Measurements from ENCODE around the gene RTL10.

The RTL10 gene

DNA sequence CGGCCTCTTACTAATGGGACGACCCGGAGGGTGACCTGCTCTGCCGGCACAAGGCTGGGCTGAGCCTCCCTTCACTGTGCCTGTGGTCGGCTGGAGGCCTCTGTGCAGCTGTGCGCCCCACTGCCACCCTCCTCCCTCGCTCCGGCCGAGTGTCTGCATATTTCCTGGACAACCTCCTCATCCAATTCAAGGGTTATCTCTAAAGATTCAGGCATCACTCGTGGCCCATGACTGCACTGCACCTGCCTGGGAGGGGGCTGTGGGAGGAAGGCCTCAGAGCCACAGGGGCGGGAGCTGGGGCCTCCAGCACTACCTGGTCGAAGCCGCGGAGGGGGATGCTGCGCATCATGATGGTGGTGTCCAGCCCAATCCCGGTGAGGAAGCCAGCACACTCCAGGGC, 43.1 kb upstream of the RTL10 start:
- TF ChIP-seq YY1 (IDR thresholded peaks at IDR 0.05; ENCODE audit: low read depth) (no peak), TAF1 (IDR thresholded peaks at IDR 0.05; ENCODE audit: low read depth) (no peak), CEBPB (IDR thresholded peaks at IDR 0.05) (no peak), EP300 (IDR thresholded peaks at IDR 0.05; ENCODE audit: borderline replicate concordance) (no peak), TEAD4 (IDR thresholded peaks at IDR 0.05) (no peak), TCF12 (IDR thresholded peaks at IDR 0.05; ENCODE audit: low read depth) (no peak), FOXM1 (IDR thresholded peaks at IDR 0.05; ENCODE audit: borderline replicate concordance, low read depth) (no peak), CREB1 (IDR thresholded peaks at IDR 0.05; ENCODE audit: low read depth) (no peak), EGR1 (IDR thresholded peaks at IDR 0.05) (no peak), USF1 (IDR thresholded peaks at IDR 0.05) (no peak), NFIC (IDR thresholded peaks at IDR 0.05) (no peak), RAD21 (IDR thresholded peaks at IDR 0.05; ENCODE audit: low read depth) (no peak)
- TF ChIP-seq, protein P1, sequence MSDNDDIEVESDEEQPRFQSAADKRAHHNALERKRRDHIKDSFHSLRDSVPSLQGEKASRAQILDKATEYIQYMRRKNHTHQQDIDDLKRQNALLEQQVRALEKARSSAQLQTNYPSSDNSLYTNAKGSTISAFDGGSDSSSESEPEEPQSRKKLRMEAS (IDR thresholded peaks at IDR 0.05) = no peak
- TF ChIP-seq, protein P2, sequence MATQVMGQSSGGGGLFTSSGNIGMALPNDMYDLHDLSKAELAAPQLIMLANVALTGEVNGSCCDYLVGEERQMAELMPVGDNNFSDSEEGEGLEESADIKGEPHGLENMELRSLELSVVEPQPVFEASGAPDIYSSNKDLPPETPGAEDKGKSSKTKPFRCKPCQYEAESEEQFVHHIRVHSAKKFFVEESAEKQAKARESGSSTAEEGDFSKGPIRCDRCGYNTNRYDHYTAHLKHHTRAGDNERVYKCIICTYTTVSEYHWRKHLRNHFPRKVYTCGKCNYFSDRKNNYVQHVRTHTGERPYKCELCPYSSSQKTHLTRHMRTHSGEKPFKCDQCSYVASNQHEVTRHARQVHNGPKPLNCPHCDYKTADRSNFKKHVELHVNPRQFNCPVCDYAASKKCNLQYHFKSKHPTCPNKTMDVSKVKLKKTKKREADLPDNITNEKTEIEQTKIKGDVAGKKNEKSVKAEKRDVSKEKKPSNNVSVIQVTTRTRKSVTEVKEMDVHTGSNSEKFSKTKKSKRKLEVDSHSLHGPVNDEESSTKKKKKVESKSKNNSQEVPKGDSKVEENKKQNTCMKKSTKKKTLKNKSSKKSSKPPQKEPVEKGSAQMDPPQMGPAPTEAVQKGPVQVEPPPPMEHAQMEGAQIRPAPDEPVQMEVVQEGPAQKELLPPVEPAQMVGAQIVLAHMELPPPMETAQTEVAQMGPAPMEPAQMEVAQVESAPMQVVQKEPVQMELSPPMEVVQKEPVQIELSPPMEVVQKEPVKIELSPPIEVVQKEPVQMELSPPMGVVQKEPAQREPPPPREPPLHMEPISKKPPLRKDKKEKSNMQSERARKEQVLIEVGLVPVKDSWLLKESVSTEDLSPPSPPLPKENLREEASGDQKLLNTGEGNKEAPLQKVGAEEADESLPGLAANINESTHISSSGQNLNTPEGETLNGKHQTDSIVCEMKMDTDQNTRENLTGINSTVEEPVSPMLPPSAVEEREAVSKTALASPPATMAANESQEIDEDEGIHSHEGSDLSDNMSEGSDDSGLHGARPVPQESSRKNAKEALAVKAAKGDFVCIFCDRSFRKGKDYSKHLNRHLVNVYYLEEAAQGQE (IDR thresholded peaks at IDR 0.05; ENCODE audit: low read depth) = no peak

DNA sequence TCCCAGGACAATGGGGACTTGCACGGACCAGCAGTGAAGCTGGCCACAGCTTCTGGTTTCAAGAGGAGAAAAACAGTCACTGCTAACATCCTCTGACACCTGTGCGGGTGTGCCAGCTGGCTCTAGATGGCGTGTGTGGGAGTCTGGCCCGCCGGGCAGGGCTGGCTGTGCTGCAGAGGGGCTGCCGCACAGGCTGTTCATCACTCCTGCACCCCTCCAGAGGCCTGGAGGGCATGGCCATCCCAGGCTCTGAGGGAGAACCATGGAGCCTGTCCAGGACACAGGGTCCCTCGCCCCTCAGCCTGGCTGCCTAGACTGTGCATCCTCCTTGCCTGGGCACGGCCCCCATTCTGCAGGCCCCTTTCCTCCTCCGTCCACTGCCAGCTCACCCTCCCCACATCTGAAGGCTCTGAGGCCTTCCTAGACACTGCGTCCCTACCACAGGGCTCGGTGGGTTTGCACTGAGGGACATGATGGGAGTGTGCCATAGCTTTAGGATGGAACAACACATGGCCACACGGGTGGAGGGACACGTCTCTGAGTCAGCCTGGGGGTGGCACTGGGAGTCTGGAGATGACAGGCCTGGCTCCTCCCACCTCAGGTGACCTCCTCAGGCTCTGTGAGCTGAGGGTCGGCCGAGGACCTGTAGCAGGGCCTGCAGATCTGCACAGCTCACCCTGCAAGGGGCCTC, 42.1 kb upstream of the RTL10 start:
- TF ChIP-seq, protein P2 (IDR thresholded peaks at IDR 0.05; ENCODE audit: low read depth) = no peak
- TF ChIP-seq USF1 (IDR thresholded peaks at IDR 0.05) (no peak), TCF12 (IDR thresholded peaks at IDR 0.05; ENCODE audit: low read depth) (no peak), ZBTB7A (IDR thresholded peaks at IDR 0.05; ENCODE audit: low read depth) (no peak), TEAD4 (IDR thresholded peaks at IDR 0.05) (no peak), TAF1 (IDR thresholded peaks at IDR 0.05; ENCODE audit: low read depth) (no peak), YY1 (IDR thresholded peaks at IDR 0.05; ENCODE audit: low read depth) (no peak), EP300 (IDR thresholded peaks at IDR 0.05; ENCODE audit: borderline replicate concordance) (no peak), FOXM1 (IDR thresholded peaks at IDR 0.05; ENCODE audit: borderline replicate concordance, low read depth) (no peak), EGR1 (IDR thresholded peaks at IDR 0.05) (no peak), CREB1 (IDR thresholded peaks at IDR 0.05; ENCODE audit: low read depth) (no peak), CEBPB (IDR thresholded peaks at IDR 0.05) (no peak), NFIC (IDR thresholded peaks at IDR 0.05) (no peak), RAD21 (IDR thresholded peaks at IDR 0.05; ENCODE audit: low read depth) (no peak)
- TF ChIP-seq, protein P1 (IDR thresholded peaks at IDR 0.05) = no peak

DNA sequence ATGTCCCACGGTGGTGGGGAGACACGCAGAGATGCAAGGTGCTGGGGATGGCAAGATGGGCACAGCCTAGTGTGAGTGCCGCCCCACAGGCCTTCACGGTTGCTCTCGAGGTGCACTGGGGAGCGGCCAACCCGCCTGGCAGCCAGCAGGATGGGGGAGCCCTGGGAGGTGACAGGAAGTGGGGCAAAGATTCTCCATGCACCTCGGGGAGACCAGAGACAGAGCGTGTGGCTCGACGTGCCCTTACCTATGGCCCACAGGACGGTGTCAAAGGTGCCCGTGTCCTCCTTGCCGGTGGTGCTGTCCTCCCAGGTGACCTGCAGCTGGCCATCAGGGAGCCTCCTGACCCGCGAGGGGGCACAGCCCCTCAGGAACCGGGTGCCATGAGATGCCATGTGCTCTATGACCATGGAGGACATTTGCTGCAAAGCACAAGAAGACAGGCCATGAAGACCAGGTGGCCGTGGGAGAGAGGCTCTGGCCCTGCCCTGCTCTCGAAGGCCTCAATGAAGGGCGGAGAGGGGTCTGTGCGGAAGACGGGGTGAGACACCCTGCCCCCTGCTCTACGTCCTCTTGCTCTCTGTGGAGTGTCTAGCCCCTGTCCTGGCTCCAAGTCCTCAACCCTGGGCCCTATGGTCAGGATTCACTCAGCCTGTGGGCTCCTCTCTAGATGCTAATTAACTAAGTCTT, 40.6 kb upstream of the RTL10 start:
- no peak for TF ChIP-seq ZBTB7A (IDR thresholded peaks at IDR 0.05; ENCODE audit: low read depth)
- TF ChIP-seq, protein P2 (IDR thresholded peaks at IDR 0.05; ENCODE audit: low read depth) = no peak
- TF ChIP-seq YY1 (IDR thresholded peaks at IDR 0.05; ENCODE audit: low read depth) = no peak
- TF ChIP-seq CEBPB (IDR thresholded peaks at IDR 0.05) = no peak
- no peak for TF ChIP-seq EGR1 (IDR thresholded peaks at IDR 0.05)
- no peak for TF ChIP-seq TEAD4 (IDR thresholded peaks at IDR 0.05)
- TF ChIP-seq TCF12 (IDR thresholded peaks at IDR 0.05; ENCODE audit: low read depth) = no peak
- TF ChIP-seq EP300 (IDR thresholded peaks at IDR 0.05; ENCODE audit: borderline replicate concordance) = no peak
- no peak for TF ChIP-seq NFIC (IDR thresholded peaks at IDR 0.05)
- no peak for TF ChIP-seq RAD21 (IDR thresholded peaks at IDR 0.05; ENCODE audit: low read depth)
- TF ChIP-seq FOXM1 (IDR thresholded peaks at IDR 0.05; ENCODE audit: borderline replicate concordance, low read depth) = no peak
- no peak for TF ChIP-seq CREB1 (IDR thresholded peaks at IDR 0.05; ENCODE audit: low read depth)
- no peak for TF ChIP-seq USF1 (IDR thresholded peaks at IDR 0.05)
- TF ChIP-seq TAF1 (IDR thresholded peaks at IDR 0.05; ENCODE audit: low read depth) = no peak
- TF ChIP-seq, protein P1 (IDR thresholded peaks at IDR 0.05) = no peak

All from Ishikawa (cell line).